Vagina (tissue), 2 donors: ENCODE measurements around the gene NKX3-2. TPM values are rescaled to one million over a fixed set of nuclear protein-coding genes. Genes with fewer than 3 reads are reported as not detected.
"Not testable (repeated sequence)": the region's sequence is repeated elsewhere in the genome, so short reads cannot be mapped to it uniquely, and the experiment has no call there.

Source experiments
- DNase-seq, 2 donors: peaks; one replicate each; pipeline ENCODE4 v3.0.0-alpha.2; 2017; ENCODE audit errors: extremely low spot score in 2 of 2
- H3K27ac ChIP-seq: fragments of 200-600 bp; sonication (generic); one replicate; pipeline ENCODE4 v1.5.1; 2019
- H3K27me3 ChIP-seq: fragments of 200-600 bp; sonication (generic); one replicate; pipeline ENCODE4 v1.5.1; 2019
- H3K36me3 ChIP-seq, 2 donors: fragments of 200-600 bp; sonication (generic); one replicate each; pipeline ENCODE4 v1.5.1; 2017 to 2019
- H3K4me1 ChIP-seq: fragments of 200-600 bp; sonication (generic); one replicate; pipeline ENCODE4 v1.5.1; 2019
- H3K4me3 ChIP-seq, 2 donors: fragments of 200-600 bp; sonication (generic); 1 replicate in 1 of 2; 2 replicates in 1 of 2; pipeline ENCODE4 v1.5.1; 2016 to 2019
- H3K9me3 ChIP-seq: fragments of 200-600 bp; sonication (generic); one replicate; pipeline ENCODE4 v1.5.1; 2019
- POLR2A ChIP-seq, 2 donors: fragments of 450-650 bp; IDR thresholded peaks; one replicate each; pipeline ENCODE4 v1.6.1; 2017; ENCODE audit warnings: antibody characterized with exemption in 2 of 2, mild to moderate bottlenecking in 2 of 2, moderate library complexity in 2 of 2
- POLR2AphosphoS5 ChIP-seq, 2 donors: sonication (generic); formaldehyde crosslinking; IDR thresholded peaks; one replicate each; pipeline ENCODE4 v1.9.0; 2017; ENCODE audit warnings: antibody characterized with exemption in 2 of 2, mild to moderate bottlenecking in 2 of 2, low read depth in 1 of 2; ENCODE audit not compliant: insufficient read depth in 1 of 2
- intact Hi-C: fragments of 100-400 bp; cut with DNase I; formaldehyde crosslinking; loops from one replicate; pipeline ENCODE4 v1.15.1; 2023
- total RNA-seq: library from RNA; depleted of rRNA; stranded (reverse); fragments of >200 nt; gene quantifications from one replicate; pipeline ENCODE4 v1.2.3, GENCODE V29; 2016
- TF ChIP-seq, protein P1 (sequence below), 3 experiments: fragments of 450-650 bp in 2 of 3; fragments of 200-600 bp in 1 of 3; sonication (generic) in 1 of 3; IDR thresholded peaks; one replicate each; pipeline ENCODE4 v1.5.1; 2017 to 2019; ENCODE audit warnings: antibody characterized with exemption in 3 of 3, mild to moderate bottlenecking in 2 of 3, moderate library complexity in 2 of 3

Gene NKX3-2
- total RNA-seq, 1 donor from 2014 or later: 2.9 TPM

GRCh38 chr4:13561673-13562072, 17.4 kb upstream of the NKX3-2 start:
- Histone ChIP-seq H3K4me1 (no peaks in the 10 kb centered on the region), H3K36me3 (no peaks in the 10 kb centered on the region), H3K9me3 (no peaks in the 10 kb centered on the region), H3K4me3 (no peak overlapping the region), H3K27me3 (no peaks in the 10 kb centered on the region), H3K27ac (no peak overlapping the region)
- TF ChIP-seq POLR2AphosphoS5 (IDR thresholded peaks at IDR 0.05; ENCODE audit: insufficient read depth in 1 of 2, low read depth in 1 of 2) (no peak), POLR2A (IDR thresholded peaks at IDR 0.05) (no peak)
- intact Hi-C loops: no loop called here
- DNase-seq: no peak

GRCh38 chr4:13560111-13560510, 15.8 kb upstream of the NKX3-2 start:
- H3K27ac ChIP-seq, H3K9me3 ChIP-seq, H3K4me1 ChIP-seq, DNase-seq, H3K36me3 ChIP-seq, H3K4me3 ChIP-seq, intact Hi-C loops, H3K27me3 ChIP-seq: not testable (repeated sequence)

- no peak for DNase-seq
- intact Hi-C loops: no loop called here
Observed at GRCh38 chr4:13559413-13559812, 15.1 kb upstream of the NKX3-2 start.

DNA sequence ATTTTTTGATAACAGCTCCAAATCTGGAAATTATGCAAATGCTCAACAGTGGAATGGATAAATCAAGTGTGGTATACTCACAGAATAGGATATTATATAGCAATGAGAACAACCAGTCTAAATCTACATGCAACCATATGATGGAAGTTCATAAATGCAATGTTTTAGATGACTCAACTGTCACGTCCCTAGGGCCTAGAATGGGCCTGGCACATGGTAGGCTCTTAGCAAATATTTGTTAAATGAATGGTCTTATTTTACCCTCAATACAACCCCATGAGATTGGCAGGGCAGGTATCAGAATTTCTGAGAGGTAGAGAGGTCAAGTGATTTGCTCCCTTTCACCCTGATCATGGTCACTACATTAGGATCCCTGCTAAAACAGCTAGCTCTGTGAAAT, 14.6 kb upstream of the NKX3-2 start:
- Histone ChIP-seq H3K36me3 (no peaks in the 10 kb centered on the region), H3K4me3 (no peak overlapping the region), H3K27me3 (no peaks in the 10 kb centered on the region), H3K27ac (no peak overlapping the region), H3K4me1 (no peaks in the 10 kb centered on the region), H3K9me3 (no peaks in the 10 kb centered on the region)
- intact Hi-C loops: no loop called here
- TF ChIP-seq POLR2AphosphoS5 (IDR thresholded peaks at IDR 0.05; ENCODE audit: insufficient read depth in 1 of 2, low read depth in 1 of 2) (no peak), POLR2A (IDR thresholded peaks at IDR 0.05) (no peak)
- TF ChIP-seq, protein P1, sequence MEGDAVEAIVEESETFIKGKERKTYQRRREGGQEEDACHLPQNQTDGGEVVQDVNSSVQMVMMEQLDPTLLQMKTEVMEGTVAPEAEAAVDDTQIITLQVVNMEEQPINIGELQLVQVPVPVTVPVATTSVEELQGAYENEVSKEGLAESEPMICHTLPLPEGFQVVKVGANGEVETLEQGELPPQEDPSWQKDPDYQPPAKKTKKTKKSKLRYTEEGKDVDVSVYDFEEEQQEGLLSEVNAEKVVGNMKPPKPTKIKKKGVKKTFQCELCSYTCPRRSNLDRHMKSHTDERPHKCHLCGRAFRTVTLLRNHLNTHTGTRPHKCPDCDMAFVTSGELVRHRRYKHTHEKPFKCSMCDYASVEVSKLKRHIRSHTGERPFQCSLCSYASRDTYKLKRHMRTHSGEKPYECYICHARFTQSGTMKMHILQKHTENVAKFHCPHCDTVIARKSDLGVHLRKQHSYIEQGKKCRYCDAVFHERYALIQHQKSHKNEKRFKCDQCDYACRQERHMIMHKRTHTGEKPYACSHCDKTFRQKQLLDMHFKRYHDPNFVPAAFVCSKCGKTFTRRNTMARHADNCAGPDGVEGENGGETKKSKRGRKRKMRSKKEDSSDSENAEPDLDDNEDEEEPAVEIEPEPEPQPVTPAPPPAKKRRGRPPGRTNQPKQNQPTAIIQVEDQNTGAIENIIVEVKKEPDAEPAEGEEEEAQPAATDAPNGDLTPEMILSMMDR (IDR thresholded peaks at IDR 0.05): no peak
- no peak for DNase-seq

More at GRCh38 chr4:13559413-13559812, 15.1 kb upstream of the NKX3-2 start:
- H3K27ac ChIP-seq: no peak overlapping the region
- no peaks in the 10 kb centered on the region for H3K36me3 ChIP-seq
- H3K4me3 ChIP-seq: no peak overlapping the region
- no peaks in the 10 kb centered on the region for H3K9me3 ChIP-seq
- no peaks in the 10 kb centered on the region for H3K4me1 ChIP-seq
- H3K27me3 ChIP-seq: no peaks in the 10 kb centered on the region
- TF ChIP-seq POLR2A (IDR thresholded peaks at IDR 0.05): no peak
- TF ChIP-seq POLR2AphosphoS5 (IDR thresholded peaks at IDR 0.05; ENCODE audit: insufficient read depth in 1 of 2, low read depth in 1 of 2): no peak
- TF ChIP-seq, protein P1 (IDR thresholded peaks at IDR 0.05): no peak

- Histone ChIP-seq H3K9me3 (no peaks in the 10 kb centered on the region), H3K36me3 (no peaks in the 10 kb centered on the region)
- TF ChIP-seq, protein P1 (IDR thresholded peaks at IDR 0.05): no peak
- TF ChIP-seq POLR2AphosphoS5 (IDR thresholded peaks at IDR 0.05; ENCODE audit: insufficient read depth in 1 of 2, low read depth in 1 of 2) (no peak), POLR2A (IDR thresholded peaks at IDR 0.05) (no peak)
Observed at GRCh38 chr4:13555325-13555724, 11.0 kb upstream of the NKX3-2 start.

GRCh38 chr4:13553081-13553480, 8.8 kb upstream of the NKX3-2 start:
- Histone ChIP-seq H3K4me3 (no peak overlapping the region), H3K4me1 (no peaks in the 10 kb centered on the region), H3K9me3 (no peaks in the 10 kb centered on the region), H3K27me3 (peaks cover 3% of the 10 kb centered on the region), H3K27ac (no peak overlapping the region), H3K36me3 (no peaks in the 10 kb centered on the region)
- no peak for TF ChIP-seq POLR2AphosphoS5 (IDR thresholded peaks at IDR 0.05; ENCODE audit: insufficient read depth in 1 of 2, low read depth in 1 of 2)
- no peak for TF ChIP-seq POLR2A (IDR thresholded peaks at IDR 0.05)
- TF ChIP-seq, protein P1 (IDR thresholded peaks at IDR 0.05): no peak
- no peak for DNase-seq
- intact Hi-C loops: no loop called here

More at GRCh38 chr4:13555325-13555724, 11.0 kb upstream of the NKX3-2 start:
- Histone ChIP-seq H3K4me3 (no peak overlapping the region), H3K4me1 (no peaks in the 10 kb centered on the region), H3K27me3 (no peaks in the 10 kb centered on the region), H3K27ac (no peak overlapping the region)
- DNase-seq: no peak
- intact Hi-C loops: no loop called here
